Heart left ventricle (tissue), 13 donors: ENCODE results near the gene FBXL7.

Experiments
- POLR2A ChIP-seq, 2 donors: fragments of 450-650 bp; IDR thresholded peaks; one replicate each; pipeline ENCODE4 v1.6.1; 2017; ENCODE audit warnings: antibody characterized with exemption in 2 of 2, mild to moderate bottlenecking in 2 of 2, moderate library complexity in 2 of 2
- TF ChIP-seq, protein P1 (sequence below), 12 donors: fragments of 200-600 bp; sonication (generic) in 4 of 12; IDR thresholded peaks; one replicate each; pipeline versions ENCODE4 v1.5.0 to v1.8.0; 2018 to 2022; ENCODE audit warnings: antibody characterized with exemption in 12 of 12, mild to moderate bottlenecking in 5 of 12
- donor health status: ischemic (EF 13 %, LVEDD 7.1; RV severe dilation, severe dysfunction).
- donor health status: DM: no; HTN: yes; CAD: no.
- donor health status: DM: no; HTN: no; CAD: no.
- donor health status: ischemic (EF 25% LVEDD 6.9; RV normal size, moderate dysfunction).
- donor health status: ischemic (EF 25% LVEDD 5.7; RV mildly dilated, moderate dysfunction).
- donor health status: ischemic (EF 35%, LVEDD 5.7; RV mildly dilated, moderate dysfunction).
- donor health status: nonischemic (EF 11% LVEDD 7.7; RV severe dilation, severe dysfunction).
- donor health status: DM: yes; HTN: yes; CAD: no.
- donor health status: PGD.
- donor health status: ischemic (EF 29% LVEDD 5.4; RV normal size, mild dysfunction).
- donor health status: nonischemic (EF 23%, LVEDD 6.1; RV moderate dilation, normal function).

DNA sequence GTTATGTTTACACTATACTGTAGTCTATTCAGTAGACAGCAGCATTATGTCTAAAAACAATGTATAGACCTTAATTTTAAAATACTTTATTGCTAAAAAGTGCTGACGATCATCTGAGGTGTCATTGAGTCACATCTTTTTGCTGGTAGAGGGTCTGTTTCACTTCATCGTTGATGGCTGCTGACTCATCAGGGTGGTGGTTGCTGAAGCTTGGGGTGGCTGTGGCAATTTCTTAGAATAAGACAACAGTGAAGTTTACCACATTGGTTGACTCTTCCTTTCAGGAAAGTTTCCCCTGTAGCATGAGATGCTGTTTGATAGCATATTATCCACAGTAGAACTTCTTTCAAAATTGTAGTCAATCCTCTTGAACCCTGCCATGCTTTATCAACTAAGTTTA, 150.3 kb downstream of the FBXL7 start:
- TF ChIP-seq POLR2A (IDR thresholded peaks at IDR 0.05): no peak
- TF ChIP-seq, protein P1, sequence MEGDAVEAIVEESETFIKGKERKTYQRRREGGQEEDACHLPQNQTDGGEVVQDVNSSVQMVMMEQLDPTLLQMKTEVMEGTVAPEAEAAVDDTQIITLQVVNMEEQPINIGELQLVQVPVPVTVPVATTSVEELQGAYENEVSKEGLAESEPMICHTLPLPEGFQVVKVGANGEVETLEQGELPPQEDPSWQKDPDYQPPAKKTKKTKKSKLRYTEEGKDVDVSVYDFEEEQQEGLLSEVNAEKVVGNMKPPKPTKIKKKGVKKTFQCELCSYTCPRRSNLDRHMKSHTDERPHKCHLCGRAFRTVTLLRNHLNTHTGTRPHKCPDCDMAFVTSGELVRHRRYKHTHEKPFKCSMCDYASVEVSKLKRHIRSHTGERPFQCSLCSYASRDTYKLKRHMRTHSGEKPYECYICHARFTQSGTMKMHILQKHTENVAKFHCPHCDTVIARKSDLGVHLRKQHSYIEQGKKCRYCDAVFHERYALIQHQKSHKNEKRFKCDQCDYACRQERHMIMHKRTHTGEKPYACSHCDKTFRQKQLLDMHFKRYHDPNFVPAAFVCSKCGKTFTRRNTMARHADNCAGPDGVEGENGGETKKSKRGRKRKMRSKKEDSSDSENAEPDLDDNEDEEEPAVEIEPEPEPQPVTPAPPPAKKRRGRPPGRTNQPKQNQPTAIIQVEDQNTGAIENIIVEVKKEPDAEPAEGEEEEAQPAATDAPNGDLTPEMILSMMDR (IDR thresholded peaks at IDR 0.05): no peak
